Activated T-cell treated with anti-CD3 and anti-CD28 coated beads, Interleukin-2, amount 50 U/mL, for 24 hours (primary cell): ENCODE results near the gene SOX10.

Source experiments
- DNase-seq: peaks from one replicate; pipeline ENCODE4 v3.0.0-alpha.2; 2020
- H3K27ac Mint-ChIP-seq: 2 replicates; pipeline ENCODE4 v1.8.0; 2020; ENCODE audit warnings: mild to moderate bottlenecking, mixed read lengths
- H3K27me3 Mint-ChIP-seq: 2 replicates; pipeline ENCODE4 v1.8.0; 2020; ENCODE audit warnings: mixed read lengths
- H3K36me3 Mint-ChIP-seq: 2 replicates; pipeline ENCODE4 v1.8.0; 2020; ENCODE audit warnings: low read depth, mixed read lengths
- H3K4me1 Mint-ChIP-seq: 2 replicates; pipeline ENCODE4 v1.8.0; 2020; ENCODE audit warnings: low read depth, mixed read lengths
- H3K4me3 Mint-ChIP-seq: 2 replicates; pipeline ENCODE4 v1.8.0; 2020; ENCODE audit warnings: mild to moderate bottlenecking, moderate library complexity, mixed read lengths
- H3K9me3 Mint-ChIP-seq: 2 replicates; pipeline ENCODE4 v1.8.0; 2020; ENCODE audit warnings: mixed read lengths

Gene SOX10

DNA sequence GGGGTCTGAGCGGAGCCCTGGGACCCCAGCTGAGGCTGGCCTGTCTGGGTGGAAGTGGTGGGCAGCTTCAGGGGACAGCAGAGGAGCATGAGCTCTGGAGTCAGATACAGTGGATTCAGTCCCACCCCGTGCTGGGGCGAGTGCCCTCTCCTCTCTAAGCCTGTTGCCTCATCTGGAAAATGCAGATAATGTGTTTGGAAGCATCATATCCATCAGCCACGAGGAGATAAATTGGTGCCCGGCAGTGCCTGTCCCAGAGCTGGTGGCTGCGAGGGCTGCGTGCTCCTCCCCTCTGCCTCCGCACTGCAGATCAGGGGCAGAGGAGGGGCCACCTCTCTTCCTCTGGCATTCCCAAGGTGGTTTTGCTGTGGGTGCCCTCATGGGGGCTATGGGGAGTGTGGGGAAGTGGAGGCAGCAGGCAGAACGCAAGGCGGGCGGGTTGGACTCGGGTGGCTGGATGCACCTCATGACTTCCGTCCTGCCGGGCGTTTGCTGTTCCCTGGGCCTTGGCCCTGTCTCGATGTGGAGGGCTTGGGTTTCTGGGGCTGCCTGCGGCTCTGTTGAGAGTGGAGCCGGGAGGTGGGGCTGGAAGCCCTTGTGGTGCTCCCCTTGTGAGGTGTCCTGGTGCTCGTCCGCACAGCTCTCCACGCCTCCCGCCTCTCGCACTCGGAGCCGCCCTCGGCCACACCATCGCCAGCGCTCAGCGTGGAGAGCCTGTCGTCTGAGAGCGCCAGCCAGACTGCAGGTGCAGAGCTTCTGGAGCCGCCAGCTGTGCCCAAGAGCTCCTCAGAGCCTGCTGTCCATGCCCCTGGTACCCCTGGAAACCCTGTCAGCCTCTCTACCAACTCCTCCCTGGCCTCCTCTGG lies 57.4 kb downstream of the SOX10 start:
- Mint-ChIP-seq H3K9me3 (no peaks in the 10 kb centered on the region), H3K4me1 (no peaks in the 10 kb centered on the region), H3K36me3 (peaks cover 41% of the 10 kb centered on the region), H3K27ac (no peak overlapping the region), H3K27me3 (no peaks in the 10 kb centered on the region), H3K4me3 (no peak overlapping the region)
- DNase-seq: no peak

DNA sequence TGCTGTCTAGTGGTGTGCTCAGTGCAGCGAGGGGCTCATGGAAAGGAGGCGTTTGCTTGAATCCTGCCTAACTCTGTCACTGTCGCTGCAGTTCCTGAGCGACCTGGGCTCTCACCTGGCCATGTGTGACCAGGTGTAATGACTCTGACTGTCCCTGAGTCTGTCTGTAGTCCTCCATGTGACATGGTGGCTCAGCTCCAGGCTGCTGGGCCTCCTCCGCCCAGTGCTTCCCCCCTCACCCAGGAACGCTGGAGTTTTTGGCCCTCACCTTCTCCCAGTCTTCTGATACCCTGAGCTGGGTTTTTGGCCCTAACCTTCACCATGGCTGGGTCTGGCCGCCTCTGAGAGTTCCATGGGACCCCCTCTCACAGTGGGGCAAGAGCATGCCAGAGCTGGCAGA lies 58.0 kb downstream of the SOX10 start:
- DNase-seq: no peak
- Mint-ChIP-seq H3K27me3 (no peaks in the 10 kb centered on the region), H3K36me3 (peaks cover 41% of the 10 kb centered on the region), H3K27ac (no peak overlapping the region), H3K9me3 (no peaks in the 10 kb centered on the region), H3K4me1 (no peaks in the 10 kb centered on the region), H3K4me3 (no peak overlapping the region)

DNA sequence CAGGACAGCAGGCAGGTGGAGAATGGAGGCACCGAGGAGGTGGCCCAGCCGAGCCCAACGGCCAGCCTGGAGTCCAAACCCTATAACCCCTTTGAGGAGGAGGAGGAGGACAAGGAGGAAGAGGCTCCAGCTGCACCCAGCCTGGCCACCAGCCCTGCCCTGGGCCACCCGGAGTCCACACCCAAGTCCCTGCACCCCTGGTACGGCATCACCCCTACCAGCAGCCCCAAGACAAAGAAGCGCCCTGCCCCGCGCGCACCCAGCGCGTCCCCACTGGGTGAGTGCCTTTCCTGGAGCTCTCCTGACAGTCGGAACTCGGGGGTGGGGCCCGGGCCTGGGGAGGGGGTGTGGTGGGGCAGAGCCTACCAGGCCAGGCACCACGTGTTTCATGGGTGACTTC lies 58.6 kb downstream of the SOX10 start:
- H3K4me3 Mint-ChIP-seq: no peak overlapping the region
- no peak overlapping the region for H3K27ac Mint-ChIP-seq
- no peaks in the 10 kb centered on the region for H3K4me1 Mint-ChIP-seq
- H3K9me3 Mint-ChIP-seq: no peaks in the 10 kb centered on the region
- peaks cover 44% of the 10 kb centered on the region for H3K36me3 Mint-ChIP-seq
- H3K27me3 Mint-ChIP-seq: no peaks in the 10 kb centered on the region
- DNase-seq: no peak

DNA sequence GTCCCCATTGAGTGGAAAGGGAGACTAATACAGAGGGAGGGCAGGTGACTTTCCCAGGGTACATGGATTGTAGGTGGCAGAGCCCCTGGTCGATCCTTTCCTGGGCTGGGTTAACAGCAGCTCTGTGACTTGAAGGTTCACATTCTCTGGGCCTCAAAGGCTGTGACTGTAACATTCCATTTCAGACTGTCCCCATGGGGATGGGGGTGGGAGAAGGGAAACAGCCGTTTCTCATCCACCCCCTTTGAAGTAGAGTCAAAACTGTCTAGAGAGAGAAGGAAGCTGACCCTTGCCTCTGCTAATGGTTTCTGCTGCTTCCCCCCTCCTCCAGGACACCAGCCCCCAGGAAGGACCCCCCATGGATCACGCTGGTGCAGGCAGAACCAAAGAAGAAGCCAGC lies 59.0 kb downstream of the SOX10 start:
- DNase-seq: no peak
- peaks cover 45% of the 10 kb centered on the region for H3K36me3 Mint-ChIP-seq
- H3K27me3 Mint-ChIP-seq: no peaks in the 10 kb centered on the region
- no peak overlapping the region for H3K27ac Mint-ChIP-seq
- H3K9me3 Mint-ChIP-seq: no peaks in the 10 kb centered on the region
- H3K4me1 Mint-ChIP-seq: no peaks in the 10 kb centered on the region
- H3K4me3 Mint-ChIP-seq: no peak overlapping the region

DNA sequence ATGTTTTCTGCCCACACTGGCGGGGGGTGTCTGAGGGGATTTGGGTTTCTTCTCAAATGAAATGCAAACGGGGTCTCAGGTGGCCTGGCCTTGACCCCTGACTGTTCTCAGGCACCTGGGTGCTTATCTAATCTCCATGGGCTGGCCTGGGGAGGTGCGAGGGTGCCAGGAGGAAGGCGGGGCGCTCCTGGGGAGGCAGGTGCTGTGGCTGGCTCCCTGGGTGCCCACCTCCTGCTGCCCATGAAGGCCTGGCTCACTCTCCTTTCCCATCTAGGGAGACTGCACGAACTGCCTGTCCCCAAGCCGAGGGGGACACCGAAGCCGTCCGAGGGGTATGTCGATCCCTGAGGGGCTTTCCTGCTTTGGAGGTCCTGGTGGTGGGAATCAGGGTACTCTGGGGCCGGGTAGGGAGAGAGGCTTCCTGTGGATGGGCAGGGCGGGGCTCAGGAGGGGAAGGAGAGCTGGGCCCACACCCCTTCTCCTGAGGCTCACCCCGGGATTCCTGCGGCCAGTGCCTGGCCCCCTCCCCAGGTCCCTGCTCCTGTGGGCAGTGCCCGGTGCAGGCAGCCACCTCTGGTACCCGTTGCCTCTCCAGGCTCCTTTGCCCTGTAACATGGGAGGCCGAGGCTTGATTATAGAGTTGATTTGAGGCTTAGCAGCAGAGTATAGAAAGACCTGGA lies 59.8 kb downstream of the SOX10 start:
- DNase-seq: no peak
- H3K4me3 Mint-ChIP-seq: no peak overlapping the region
- no peak overlapping the region for H3K27ac Mint-ChIP-seq
- peaks cover 49% of the 10 kb centered on the region for H3K36me3 Mint-ChIP-seq
- H3K27me3 Mint-ChIP-seq: no peaks in the 10 kb centered on the region
- no peaks in the 10 kb centered on the region for H3K9me3 Mint-ChIP-seq
- peaks cover 4% of the 10 kb centered on the region for H3K4me1 Mint-ChIP-seq

GRCh38 chr22:37923927-37924326 lies 60.4 kb downstream of the SOX10 start:
- Mint-ChIP-seq H3K4me3 (no peak overlapping the region), H3K9me3 (no peaks in the 10 kb centered on the region), H3K36me3 (peaks cover 45% of the 10 kb centered on the region), H3K27ac (no peak overlapping the region), H3K4me1 (peaks cover 4% of the 10 kb centered on the region), H3K27me3 (no peaks in the 10 kb centered on the region)
- DNase-seq: no peak
